ENCODE results near the gene OR51E1.

GRCh38 chr11:4647766-4648165 is 4.0 kb downstream of the OR51E1 start:
- TF ChIP-seq CTCF (conservative IDR thresholded peaks at IDR 0.05; ENCODE audit: low read length) (no peak), EZH2phosphoT487 (IDR thresholded peaks at IDR 0.05; ENCODE audit: borderline replicate concordance) (no peak)

Measured in Loucy (cell line).